Measurements from ENCODE around the gene KRTAP22-2.

- TF ChIP-seq CTCF (conservative IDR thresholded peaks at IDR 0.05) (no peak), ZFX (IDR thresholded peaks at IDR 0.05) (no peak)
Observed at GRCh38 chr21:30600787-30601186, 10.6 kb upstream of the KRTAP22-2 start, which contains the start of gene KRTAP22-1.

Measured in C4-2B (cell line).